Hepatocyte (in vitro differentiated cells): ENCODE measurements around the gene HSPA4L. TPM values are rescaled to one million over a fixed set of nuclear protein-coding genes. Genes with fewer than 3 reads are reported as not detected.

ENCODE experiments used
- DNase-seq: peaks from one replicate; pipeline ENCODE4 v3.0.0-alpha.2; 2016; ENCODE audit warnings: low spot score
- H2AFZ ChIP-seq: fragments of 200-600 bp; sonication (generic); 2 replicates; pipeline ENCODE4 v1.6.0; 2016; ENCODE audit warnings: antibody characterized with exemption, mild to moderate bottlenecking
- H3K27ac ChIP-seq: fragments of 200-600 bp; sonication (generic); 2 replicates; pipeline ENCODE4 v1.5.1; 2016; ENCODE audit warnings: mild to moderate bottlenecking
- H3K27me3 ChIP-seq: fragments of 200-600 bp; sonication (generic); 2 replicates; pipeline ENCODE4 v1.6.1; 2016
- H3K36me3 ChIP-seq: fragments of 200-600 bp; sonication (generic); replicated peaks from 2 replicates; pipeline ENCODE4 v1.5.1; 2016; ENCODE audit warnings: low read depth; ENCODE audit not compliant: insufficient read depth
- H3K4me1 ChIP-seq: fragments of 200-600 bp; sonication (generic); 2 replicates; pipeline ENCODE4 v1.5.1; 2016; ENCODE audit warnings: mild to moderate bottlenecking, moderate library complexity; ENCODE audit not compliant: insufficient read depth
- H3K4me2 ChIP-seq: fragments of 200-600 bp; sonication (generic); 2 replicates; pipeline ENCODE4 v1.6.0; 2016
- H3K4me3 ChIP-seq: fragments of 200-600 bp; sonication (generic); 2 replicates; pipeline ENCODE4 v1.5.1; 2016; ENCODE audit warnings: mild to moderate bottlenecking
- H3K79me2 ChIP-seq: fragments of 200-600 bp; sonication (generic); 2 replicates; pipeline ENCODE4 v1.6.0; 2017; ENCODE audit warnings: mild to moderate bottlenecking
- H3K9me2 ChIP-seq: fragments of 200-600 bp; sonication (generic); replicated peaks from 2 replicates; pipeline ENCODE4 v1.6.0; 2017; ENCODE audit warnings: mild to moderate bottlenecking; ENCODE audit not compliant: insufficient read depth
- H3K9me3 ChIP-seq: fragments of 200-600 bp; sonication (generic); 2 replicates; pipeline ENCODE4 v1.5.1; 2016; ENCODE audit warnings: low read depth, mild to moderate bottlenecking
- H4K20me1 ChIP-seq: fragments of 200-600 bp; sonication (generic); 2 replicates; pipeline ENCODE4 v1.6.0; 2016; ENCODE audit warnings: mild to moderate bottlenecking; ENCODE audit not compliant: insufficient read depth, poor library complexity, severe bottlenecking
- EZH2 ChIP-seq: fragments of 200-600 bp; sonication (generic); IDR thresholded peaks from 2 replicates; pipeline ENCODE4 v1.6.1; 2016; ENCODE audit warnings: antibody characterized with exemption, mild to moderate bottlenecking, borderline replicate concordance
- EZH2phosphoT487 ChIP-seq: fragments of 200-600 bp; sonication (generic); IDR thresholded peaks from one replicate; pipeline ENCODE4 v1.6.1; 2018; ENCODE audit warnings: antibody characterized with exemption, mild to moderate bottlenecking, low read depth, moderate library complexity; ENCODE audit not compliant: unreplicated experiment, severe bottlenecking
- WGBS: methylation state at CpG from one replicate; pipeline ENCODE4 v1.1.6; 2016; ENCODE audit warnings: low lambda C conversion rate; ENCODE audit errors: missing lambda C conversion rate; 5-methylcytosine and 5-hydroxymethylcytosine counted together
- polyA plus RNA-seq: library from polyadenylated mRNA; unstranded; fragments of >200 nt; fragmentation: Nextera tagmentation; extraction: Ambion mirVana; gene quantifications from 2 replicates; pipeline ENCODE4 v1.2.1, GENCODE V29; 2016
- total RNA-seq: library from RNA; depleted of rRNA; stranded (reverse); fragments of >200 nt; gene quantifications from 2 replicates; pipeline ENCODE4 v1.2.3, GENCODE V29; 2014
- TF ChIP-seq, protein P1 (sequence below): fragments of 200-600 bp; sonication (generic); IDR thresholded peaks from 2 replicates; pipeline ENCODE4 v1.5.1; 2016; ENCODE audit warnings: antibody characterized with exemption, mild to moderate bottlenecking; ENCODE audit not compliant: poor library complexity

HSPA4L gene
- total and polyA plus RNA-seq, 2 experiments from 2014 or later, result 1.7 to 2.7 TPM

DNA sequence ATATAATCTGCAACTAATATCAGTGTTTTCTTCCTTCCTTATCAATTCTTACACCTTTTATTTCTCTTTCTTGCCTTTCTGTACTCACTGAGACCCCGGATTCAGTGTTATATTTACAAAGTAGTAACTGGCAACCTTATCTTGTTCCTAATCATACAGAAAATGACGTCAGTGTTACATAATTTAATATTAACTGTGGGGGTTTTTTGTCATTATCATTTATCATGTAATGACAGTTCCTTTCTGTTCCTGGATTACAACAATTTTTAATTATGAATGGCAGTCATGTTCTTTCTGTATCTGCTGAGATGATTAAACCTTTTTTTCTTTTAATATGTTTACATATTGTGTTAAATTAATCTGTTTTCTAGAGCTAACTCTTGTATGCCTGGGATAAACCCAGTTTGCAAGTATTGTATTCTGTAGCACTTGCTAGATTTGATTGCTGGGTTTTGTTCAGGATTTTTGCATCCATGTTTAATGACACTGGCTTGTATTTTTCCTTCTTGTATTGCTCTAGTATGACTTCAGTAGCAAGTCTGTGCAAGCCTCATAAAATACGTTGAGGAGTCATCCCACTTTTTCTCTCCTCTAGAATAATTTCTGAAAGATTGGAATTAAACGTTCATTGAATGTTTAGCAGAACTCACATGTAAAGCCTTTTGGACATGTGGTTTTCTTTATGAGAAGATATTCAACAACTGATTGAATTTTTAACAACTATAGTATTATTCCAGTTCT is 10.4 kb upstream of the HSPA4L start:
- no peak for DNase-seq
- Histone ChIP-seq H3K4me3 (no peak overlapping the region), H3K9me3 (no peaks in the 10 kb centered on the region), H2AFZ (no peak overlapping the region), H3K4me1 (no peaks in the 10 kb centered on the region), H3K79me2 (no peaks in the 10 kb centered on the region), H3K27ac (no peak overlapping the region), H3K4me2 (no peak overlapping the region), H4K20me1 (no peaks in the 10 kb centered on the region), H3K27me3 (no peaks in the 10 kb centered on the region), H3K36me3 (no peaks in the 10 kb centered on the region), H3K9me2 (no peaks in the 10 kb centered on the region)
- TF ChIP-seq EZH2phosphoT487 (no peak), EZH2 (no peak)
- 59% methylated on average over 4 of the region's 4 CpGs for WGBS

DNA sequence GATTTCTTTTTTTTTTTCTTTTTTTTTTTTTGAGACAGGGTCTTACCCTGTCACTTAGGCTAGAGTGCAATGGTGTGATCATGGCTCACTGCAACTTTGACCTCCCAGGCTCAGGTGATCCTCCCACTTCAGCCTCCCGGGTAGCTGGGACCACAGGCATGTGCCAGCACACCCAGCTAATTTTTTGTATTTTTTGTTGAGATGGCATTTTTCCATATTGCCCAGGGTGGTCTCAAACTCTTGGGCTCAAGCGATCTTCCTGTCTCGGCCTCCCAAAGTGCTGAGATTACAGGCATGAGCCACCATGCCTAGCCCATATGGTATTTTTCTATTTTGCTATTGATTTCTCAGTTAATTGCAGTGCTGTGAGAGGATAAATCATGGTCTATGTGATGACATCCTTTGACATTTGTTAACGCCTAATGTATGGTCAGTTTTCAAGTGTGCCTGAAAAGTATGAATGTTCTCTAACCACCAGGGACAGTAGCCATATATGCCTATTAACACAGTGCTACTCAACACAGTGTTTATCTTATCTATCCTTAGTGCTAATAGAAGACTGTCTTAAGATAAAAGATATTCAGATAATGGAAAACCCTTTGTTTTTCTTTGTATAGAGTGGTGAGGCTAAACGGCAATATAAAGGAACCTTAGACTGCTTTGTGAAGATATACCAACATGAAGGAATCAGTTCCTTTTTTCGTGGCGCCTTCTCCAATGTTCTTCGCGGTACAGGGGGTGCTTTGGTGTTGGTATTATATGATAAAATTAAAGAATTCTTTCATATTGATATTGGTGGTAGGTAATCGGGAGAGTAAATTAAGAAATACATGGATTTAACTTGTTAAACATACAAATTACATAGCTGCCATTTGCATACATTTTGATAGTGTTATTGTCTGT is 9.1 kb upstream of the HSPA4L start:
- no peaks in the 10 kb centered on the region for H3K9me2 ChIP-seq
- no peaks in the 10 kb centered on the region for H4K20me1 ChIP-seq
- no peaks in the 10 kb centered on the region for H3K4me1 ChIP-seq
- no peak for DNase-seq
- H3K9me3 ChIP-seq, result no peaks in the 10 kb centered on the region
- no peak overlapping the region for H3K4me2 ChIP-seq
- 76% methylated on average over 10 of the region's 10 CpGs for WGBS
- H3K36me3 ChIP-seq, result no peaks in the 10 kb centered on the region
- no peak overlapping the region for H3K4me3 ChIP-seq
- no peaks in the 10 kb centered on the region for H3K27me3 ChIP-seq
- TF ChIP-seq EZH2phosphoT487 (no peak), EZH2 (no peak)
- TF ChIP-seq, protein P1, sequence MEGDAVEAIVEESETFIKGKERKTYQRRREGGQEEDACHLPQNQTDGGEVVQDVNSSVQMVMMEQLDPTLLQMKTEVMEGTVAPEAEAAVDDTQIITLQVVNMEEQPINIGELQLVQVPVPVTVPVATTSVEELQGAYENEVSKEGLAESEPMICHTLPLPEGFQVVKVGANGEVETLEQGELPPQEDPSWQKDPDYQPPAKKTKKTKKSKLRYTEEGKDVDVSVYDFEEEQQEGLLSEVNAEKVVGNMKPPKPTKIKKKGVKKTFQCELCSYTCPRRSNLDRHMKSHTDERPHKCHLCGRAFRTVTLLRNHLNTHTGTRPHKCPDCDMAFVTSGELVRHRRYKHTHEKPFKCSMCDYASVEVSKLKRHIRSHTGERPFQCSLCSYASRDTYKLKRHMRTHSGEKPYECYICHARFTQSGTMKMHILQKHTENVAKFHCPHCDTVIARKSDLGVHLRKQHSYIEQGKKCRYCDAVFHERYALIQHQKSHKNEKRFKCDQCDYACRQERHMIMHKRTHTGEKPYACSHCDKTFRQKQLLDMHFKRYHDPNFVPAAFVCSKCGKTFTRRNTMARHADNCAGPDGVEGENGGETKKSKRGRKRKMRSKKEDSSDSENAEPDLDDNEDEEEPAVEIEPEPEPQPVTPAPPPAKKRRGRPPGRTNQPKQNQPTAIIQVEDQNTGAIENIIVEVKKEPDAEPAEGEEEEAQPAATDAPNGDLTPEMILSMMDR, result no peak
- H3K27ac ChIP-seq, result no peak overlapping the region
- no peaks in the 10 kb centered on the region for H3K79me2 ChIP-seq
- no peak overlapping the region for H2AFZ ChIP-seq

DNA sequence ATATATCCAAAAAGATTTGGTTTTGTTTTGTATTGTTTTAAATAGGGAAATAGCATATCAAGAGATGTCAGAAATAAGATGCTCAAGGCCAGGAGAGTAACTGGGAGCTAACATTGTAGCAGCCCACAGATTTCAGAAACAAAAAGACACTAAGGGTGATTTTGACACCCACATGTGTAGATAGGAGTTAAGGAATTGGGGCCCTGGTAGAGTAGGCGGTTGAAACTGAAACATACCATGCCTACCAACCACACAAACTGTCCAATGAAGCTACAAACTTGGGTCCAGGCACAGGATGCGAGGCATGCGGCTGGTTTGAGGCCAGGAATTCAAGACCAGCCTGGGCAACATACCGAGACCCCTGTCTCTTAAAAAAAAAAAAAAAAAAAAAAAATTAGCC is 6.3 kb upstream of the HSPA4L start:
- Histone ChIP-seq H3K9me3 (no peaks in the 10 kb centered on the region), H3K27me3 (no peaks in the 10 kb centered on the region), H3K27ac (no peak overlapping the region), H3K4me3 (no peak overlapping the region), H3K4me2 (no peak overlapping the region), H3K4me1 (no peaks in the 10 kb centered on the region), H3K9me2 (no peaks in the 10 kb centered on the region), H4K20me1 (no peaks in the 10 kb centered on the region), H3K36me3 (no peaks in the 10 kb centered on the region), H3K79me2 (no peaks in the 10 kb centered on the region), H2AFZ (no peak overlapping the region)
- WGBS, result 89% methylated on average over 4 of the region's 4 CpGs
- TF ChIP-seq EZH2phosphoT487 (no peak), EZH2 (no peak)
- TF ChIP-seq, protein P1, result no peak
- DNase-seq, result no peak

DNA sequence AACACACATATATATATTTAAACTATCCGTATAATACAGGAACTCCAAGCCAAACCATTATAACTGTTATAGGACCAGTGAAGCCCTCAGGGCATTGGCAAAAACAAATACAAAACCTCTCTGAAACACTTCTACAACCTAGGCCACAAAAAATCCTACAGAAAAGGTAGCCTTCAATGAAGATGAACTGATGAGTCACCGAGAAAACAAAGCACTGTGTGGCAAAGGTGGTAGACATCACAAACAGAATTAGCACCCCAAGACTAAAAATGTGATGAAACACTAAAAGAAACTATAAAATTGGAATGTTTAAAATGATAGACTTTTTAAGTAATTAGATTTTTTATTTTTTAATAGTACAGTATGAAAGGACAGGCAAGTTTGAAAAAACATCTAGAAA is 5.5 kb upstream of the HSPA4L start:
- 69% methylated on average over 2 of the region's 2 CpGs for WGBS

More for the DNA sequence above, 5.5 kb upstream of the HSPA4L start:
- no peak for DNase-seq
- no peak overlapping the region for H3K4me2 ChIP-seq
- TF ChIP-seq, protein P1, result no peak
- no peak for TF ChIP-seq EZH2
- no peak for TF ChIP-seq EZH2phosphoT487
- H4K20me1 ChIP-seq, result no peaks in the 10 kb centered on the region
- no peaks in the 10 kb centered on the region for H3K9me2 ChIP-seq
- no peaks in the 10 kb centered on the region for H3K79me2 ChIP-seq
- H3K9me3 ChIP-seq, result no peaks in the 10 kb centered on the region
- H3K4me3 ChIP-seq, result no peak overlapping the region
- H2AFZ ChIP-seq, result no peak overlapping the region
- H3K4me1 ChIP-seq, result no peaks in the 10 kb centered on the region
- no peaks in the 10 kb centered on the region for H3K36me3 ChIP-seq
- no peaks in the 10 kb centered on the region for H3K27me3 ChIP-seq
- no peak overlapping the region for H3K27ac ChIP-seq
